ENCODE data around the gene ZBTB20.
"Not testable (repeated sequence)": the region's sequence is repeated elsewhere in the genome, so short reads cannot be mapped to it uniquely, and the experiment has no call there.

Gene ZBTB20

DNA sequence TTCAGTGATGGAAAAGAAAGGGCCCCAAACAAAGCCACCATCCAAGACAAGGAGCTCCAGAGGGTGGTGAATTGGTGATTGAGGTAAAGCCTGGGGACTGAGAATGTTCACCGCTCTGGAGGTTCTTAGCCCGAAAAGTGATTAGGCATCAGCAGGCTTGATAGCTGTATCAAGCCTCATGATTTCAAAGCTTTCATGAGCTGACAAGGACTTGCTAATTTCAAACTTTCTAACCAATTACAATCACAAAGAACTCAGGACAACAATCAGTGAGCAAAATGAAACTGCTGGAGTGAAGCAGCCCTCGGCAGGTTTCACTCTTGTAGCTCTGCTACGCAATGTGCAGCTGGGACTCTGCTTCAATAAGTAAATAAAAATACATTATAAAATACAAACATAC, 461.9 kb downstream of the ZBTB20 start:
- DNase-seq (ENCODE audit: insufficient read length, low spot score) (no peak), FAIRE-seq (no peak)
- TF ChIP-seq CTCF (IDR thresholded peaks at IDR 0.05; ENCODE audit: insufficient read depth, missing control alignments) = no peak

DNA sequence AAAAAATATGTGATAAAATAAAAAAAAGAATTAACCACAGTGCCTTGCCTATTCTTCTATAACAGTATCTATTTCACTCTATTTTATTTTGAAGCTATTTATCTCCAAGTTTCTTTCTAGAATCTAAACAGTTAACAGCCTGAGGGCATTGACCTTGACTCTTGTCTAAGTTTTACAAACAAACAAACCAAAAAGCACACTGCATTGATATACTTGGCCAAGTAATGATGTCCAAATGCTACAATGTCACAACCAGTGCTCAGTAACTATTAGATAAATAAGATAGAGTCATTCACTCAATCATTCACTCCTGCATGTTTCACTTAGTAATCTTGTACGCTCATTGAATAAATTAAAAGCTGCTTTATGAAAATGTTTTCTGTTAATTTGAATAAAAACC, 466.8 kb downstream of the ZBTB20 start:
- FAIRE-seq (no peak), DNase-seq (ENCODE audit: insufficient read length, low spot score) (no peak)
- TF ChIP-seq CTCF (IDR thresholded peaks at IDR 0.05; ENCODE audit: insufficient read depth, missing control alignments) = no peak

DNA sequence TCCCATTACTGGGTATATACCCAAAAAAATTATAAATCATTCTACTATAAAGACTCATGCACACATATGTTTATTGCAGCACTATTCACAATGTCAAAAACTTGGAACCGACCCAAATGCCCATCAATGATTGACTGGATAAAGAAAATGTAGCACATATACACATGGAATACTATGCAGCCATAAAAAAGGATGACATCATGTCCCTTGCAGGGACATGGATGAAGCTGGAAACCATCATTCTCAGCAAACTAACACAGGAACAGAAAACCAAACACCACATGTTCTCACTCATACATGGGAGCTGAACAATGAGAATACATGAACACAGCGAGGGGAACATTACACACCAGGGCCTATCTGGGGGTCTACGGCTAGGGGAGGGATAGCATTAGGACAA, 467.3 kb downstream of the ZBTB20 start:
- DNase-seq (ENCODE audit: insufficient read length, low spot score); FAIRE-seq: not testable (repeated sequence)

- DNase-seq (ENCODE audit: insufficient read length, low spot score) = no peak
- FAIRE-seq = no peak
- no peak for TF ChIP-seq CTCF (IDR thresholded peaks at IDR 0.05; ENCODE audit: insufficient read depth, missing control alignments)
Observed at GRCh38 chr3:114675104-114675503, 472.0 kb downstream of the ZBTB20 start.

- DNase-seq (ENCODE audit: insufficient read length, low spot score) (no peak), FAIRE-seq (no peak)
Observed at GRCh38 chr3:114674036-114674435, 473.1 kb downstream of the ZBTB20 start.

GRCh38 chr3:114673481-114673880, 473.6 kb downstream of the ZBTB20 start:
- no peak for DNase-seq (ENCODE audit: insufficient read length, low spot score)
- no peak for TF ChIP-seq CTCF (IDR thresholded peaks at IDR 0.05; ENCODE audit: insufficient read depth, missing control alignments)
- FAIRE-seq = no peak

More at GRCh38 chr3:114674036-114674435, 473.1 kb downstream of the ZBTB20 start:
- TF ChIP-seq CTCF (IDR thresholded peaks at IDR 0.05; ENCODE audit: insufficient read depth, missing control alignments) = no peak

- DNase-seq (ENCODE audit: insufficient read length, low spot score) = no peak
- FAIRE-seq = no peak
- no peak for TF ChIP-seq CTCF (IDR thresholded peaks at IDR 0.05; ENCODE audit: insufficient read depth, missing control alignments)
Observed at GRCh38 chr3:114672692-114673447, 474.2 kb downstream of the ZBTB20 start.
